Epithelial cell of prostate (primary cell): ENCODE data around the gene MICAL3.
A peak's percentile ranks its signal among the peaks of the same experiment; 100 is the strongest.

Source experiments
- DNase-seq: peaks from one replicate; pipeline ENCODE4 v3.0.0-alpha.2; 2011; ENCODE audit warnings: low read depth, low spot score
- H3K27ac ChIP-seq: fragments of 450-650 bp; 2 replicates; pipeline ENCODE4 v1.5.1; 2017; ENCODE audit warnings: mild to moderate bottlenecking

MICAL3 gene

DNA sequence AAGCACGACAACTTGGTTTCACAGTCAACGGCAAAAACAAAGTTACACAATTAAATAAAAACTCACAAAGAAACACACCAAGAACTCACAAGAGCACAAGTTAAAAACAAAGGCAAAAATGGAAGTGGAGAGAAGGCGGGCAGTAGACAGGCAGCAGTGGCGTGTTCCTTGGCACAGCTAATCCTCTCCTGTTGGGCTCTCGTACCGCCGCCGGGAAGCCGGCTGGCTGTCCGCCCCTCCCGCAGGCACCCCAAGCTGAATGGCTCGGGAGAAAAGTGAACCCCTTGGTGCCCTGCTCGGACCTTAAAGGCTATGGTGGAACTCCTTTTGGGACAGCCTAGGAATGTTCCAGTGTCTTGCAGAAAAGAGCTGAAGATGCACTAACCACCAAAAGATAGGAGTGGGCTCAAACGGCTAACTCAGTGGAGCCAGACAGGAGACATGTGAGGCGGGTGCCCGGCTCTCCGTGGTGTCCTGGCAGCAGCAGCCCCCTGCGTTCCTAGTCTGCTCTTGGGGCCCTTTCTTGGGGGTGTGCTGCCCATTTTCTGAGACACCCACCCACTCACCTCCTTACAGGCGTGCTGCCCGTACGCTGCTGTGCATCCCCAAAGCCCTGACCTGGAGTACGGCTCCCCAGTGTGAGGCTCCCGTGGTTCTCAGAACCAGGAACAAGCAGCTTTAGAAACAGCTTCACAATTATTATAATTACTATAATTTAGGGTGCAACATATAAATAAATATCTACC, 164.0 kb downstream of the MICAL3 start:
- DNase-seq, result no peak
- H3K27ac ChIP-seq, result no peak overlapping the region

DNA sequence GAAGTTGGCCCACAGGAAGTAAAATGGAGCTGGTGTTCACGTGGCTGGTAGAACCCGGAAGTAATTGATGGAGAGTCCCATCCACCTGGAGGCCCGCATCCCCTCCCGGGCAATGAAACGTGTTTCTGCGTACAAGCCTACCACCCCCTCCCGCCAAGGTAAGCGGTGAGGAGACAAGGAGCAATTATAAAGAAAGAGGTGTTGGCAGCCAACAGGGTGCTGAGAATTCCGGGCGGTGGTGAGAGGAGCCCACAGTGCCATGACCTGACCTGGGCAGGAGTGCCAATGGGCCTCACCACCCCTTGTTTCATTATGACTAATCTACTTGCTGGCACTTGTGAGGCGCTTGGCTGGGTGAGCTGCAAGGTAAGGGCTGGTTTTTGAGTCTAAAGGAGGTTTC, 166.3 kb downstream of the MICAL3 start:
- DNase-seq, result no peak
- no peak overlapping the region for H3K27ac ChIP-seq

DNA sequence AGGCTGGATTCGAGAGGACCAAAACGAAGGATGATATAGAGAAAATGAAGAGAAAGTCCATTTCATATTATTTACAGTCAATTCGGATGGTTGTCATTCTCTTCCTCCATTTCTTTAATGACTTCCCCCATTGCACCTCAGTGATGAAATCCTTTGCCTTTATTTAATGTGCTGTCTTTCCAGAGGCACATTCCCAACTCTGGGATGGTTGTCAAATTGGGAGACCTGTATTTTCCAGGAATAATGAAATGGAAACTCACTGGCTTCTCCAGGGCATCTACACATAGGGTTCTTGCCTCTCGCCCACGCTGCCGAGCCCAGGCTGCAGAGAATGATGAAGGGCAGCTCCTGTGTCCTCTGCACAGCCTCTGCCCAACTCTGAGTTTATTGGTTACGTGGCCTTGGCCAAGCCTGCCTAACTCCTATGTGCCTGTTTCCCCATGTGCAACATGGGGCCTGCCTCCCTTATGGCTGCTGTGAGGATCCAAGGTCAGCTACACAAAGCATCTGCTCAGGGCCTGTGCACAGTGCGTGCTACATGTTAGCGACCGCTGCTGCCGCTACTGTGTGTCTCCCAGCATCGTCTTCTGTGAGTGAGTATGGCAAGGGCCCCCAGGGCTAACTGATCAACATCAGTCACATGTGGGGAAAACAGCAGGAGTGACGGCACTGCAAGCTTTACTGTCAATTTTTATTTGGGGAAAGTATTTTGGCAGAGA, 168.6 kb downstream of the MICAL3 start:
- H3K27ac ChIP-seq, result no peak overlapping the region

DNA sequence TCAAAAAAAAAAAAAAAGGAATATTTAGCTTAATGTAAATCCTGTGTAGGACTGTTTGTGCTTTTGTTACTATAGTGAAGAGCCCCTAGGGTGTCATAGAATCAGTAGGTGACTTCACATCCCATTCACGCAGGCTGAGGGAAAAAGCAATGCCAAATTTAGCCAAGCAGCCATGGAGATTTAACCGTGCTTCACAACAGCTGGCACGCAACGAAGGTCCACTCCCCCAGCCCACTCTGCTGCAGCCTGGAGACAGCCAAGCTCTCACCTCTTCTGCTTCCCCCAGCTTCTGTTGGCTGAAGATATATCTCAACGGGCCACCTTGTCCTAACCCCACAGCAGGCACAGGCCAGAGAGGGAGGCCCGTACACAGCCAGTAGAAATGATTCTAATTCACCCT, 171.3 kb downstream of the MICAL3 start:
- H3K27ac ChIP-seq, result no peak overlapping the region

More for the DNA sequence above, 168.6 kb downstream of the MICAL3 start:
- no peak for DNase-seq

DNA sequence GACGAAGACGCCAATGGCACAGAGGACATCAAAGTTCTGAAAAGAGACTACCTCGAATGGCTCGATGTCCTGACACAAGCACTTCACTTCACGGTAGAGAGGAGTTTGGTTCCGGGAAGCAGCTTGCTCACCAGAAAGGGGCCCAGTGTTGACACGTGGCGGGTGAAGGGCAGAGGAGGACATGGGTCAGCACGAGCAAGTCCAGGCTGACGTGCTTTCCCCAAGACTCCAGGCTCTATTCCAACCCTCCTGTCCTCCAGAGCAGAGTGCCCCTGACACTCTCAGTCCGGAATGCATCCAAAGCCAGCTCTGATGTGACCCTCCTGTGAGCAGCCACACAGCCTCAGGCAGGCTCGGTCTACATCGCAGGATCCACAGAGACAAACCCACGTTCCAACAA, 172.6 kb downstream of the MICAL3 start:
- DNase-seq, result no peak
- H3K27ac ChIP-seq, result no peak overlapping the region

More for the DNA sequence above, 171.3 kb downstream of the MICAL3 start:
- no peak for DNase-seq

DNA sequence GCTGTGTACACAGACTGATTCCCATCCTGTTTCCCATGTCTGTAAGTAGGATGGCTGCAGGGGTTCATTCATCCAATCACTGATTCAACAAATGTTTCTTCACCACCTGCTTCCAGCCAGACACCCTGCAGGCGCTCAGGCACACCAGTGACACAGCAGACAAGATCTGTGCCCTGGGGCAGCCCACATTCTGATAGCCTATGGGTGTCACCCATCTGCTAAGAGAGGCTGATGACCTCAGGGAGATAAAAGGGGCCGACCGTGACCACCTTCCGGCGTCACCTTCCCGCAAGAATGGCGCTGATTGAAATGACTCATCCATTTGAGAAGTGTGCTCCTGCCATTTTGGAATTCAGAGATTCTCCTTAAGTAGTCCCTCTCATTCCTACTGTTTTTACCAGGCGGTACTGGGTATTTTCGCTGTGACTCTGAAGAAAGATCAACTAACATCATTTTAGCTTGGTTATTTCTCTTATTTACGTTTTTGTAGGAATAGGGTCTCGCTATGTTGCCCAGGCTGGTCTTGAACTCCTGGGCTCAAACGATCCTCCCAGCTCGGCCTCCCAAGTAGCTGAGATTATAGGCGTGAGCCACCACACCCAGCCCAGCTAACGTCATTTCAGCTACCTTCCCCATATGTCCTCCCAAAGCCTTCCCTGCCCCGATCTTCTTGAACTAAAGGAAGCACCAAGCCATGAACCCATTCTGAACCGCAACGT, 176.8 kb downstream of the MICAL3 start:
- DNase-seq, result no peak
- H3K27ac ChIP-seq, result no peak overlapping the region

DNA sequence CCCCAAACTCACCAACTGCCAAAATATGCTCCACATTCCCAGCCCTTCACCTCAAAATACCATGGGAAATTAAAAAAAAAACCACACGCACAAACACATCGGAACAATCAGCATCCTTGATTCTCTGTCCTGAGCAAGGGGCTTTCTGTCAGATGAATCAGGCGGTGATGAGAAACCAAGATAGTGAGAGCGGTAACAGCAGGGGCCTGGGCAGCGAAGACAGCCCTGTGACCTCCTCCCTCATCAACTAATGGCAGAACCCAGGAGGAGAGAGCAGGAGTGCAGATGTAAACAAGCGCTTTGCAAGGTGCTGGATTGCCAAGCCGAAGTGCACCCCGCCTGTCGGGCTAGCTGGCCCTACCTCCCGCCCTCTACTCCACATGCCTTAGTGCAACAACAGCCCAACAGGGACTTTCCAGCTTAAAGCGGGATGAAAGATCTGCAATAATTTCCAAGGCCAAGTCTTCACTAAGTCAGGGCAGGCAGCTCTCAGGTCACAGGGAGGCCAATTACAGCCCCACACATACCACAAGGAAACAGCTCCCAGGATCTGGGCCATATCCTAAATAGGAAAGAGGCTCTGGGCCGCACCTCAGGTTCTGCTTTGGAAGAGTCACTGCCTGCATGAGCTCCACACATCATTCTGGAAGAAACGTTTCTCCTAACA, 177.9 kb downstream of the MICAL3 start:
- DNase-seq, result no peak
- no peak overlapping the region for H3K27ac ChIP-seq

DNA sequence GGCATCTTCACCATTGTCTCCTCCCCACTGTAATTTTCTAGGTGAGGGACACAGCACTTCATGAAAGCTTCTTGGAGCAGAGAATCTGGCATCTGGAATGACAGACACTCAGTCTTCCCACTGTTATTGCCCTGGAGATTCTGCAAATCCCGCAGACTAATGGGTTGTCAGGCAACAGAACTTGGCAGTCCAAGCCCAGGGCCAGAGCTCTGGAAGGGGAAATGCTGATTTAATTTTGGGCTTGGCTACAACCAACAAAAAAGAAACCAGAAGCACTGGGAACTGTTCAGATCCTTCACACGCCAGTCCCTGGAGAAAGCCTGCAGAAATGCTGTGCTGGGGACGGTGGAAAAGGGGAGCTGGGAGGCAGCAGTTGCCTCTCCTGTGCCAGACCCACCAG, 178.6 kb downstream of the MICAL3 start:
- no peak overlapping the region for H3K27ac ChIP-seq
- DNase-seq, result no peak

DNA sequence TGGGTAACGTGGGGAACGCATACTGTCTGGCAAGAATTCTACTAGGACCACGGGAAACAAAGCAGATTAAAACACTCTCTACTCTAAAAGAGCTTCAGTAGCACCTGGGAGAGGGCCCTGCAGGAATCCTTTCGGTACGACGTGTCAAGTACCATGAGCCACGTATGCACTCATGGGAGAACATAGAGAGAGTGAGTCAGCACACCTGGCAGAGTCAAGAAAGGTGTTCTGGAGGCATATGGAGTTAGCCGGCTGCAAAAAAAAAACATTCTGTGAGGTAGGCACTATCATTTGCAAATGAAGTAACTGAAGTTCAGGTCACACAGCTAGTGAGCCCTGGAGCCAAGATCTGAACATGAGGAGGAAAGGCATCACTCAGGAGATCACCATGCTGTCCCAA, 179.0 kb downstream of the MICAL3 start:
- H3K27ac ChIP-seq, result no peak overlapping the region
- peak; percentile 88 for DNase-seq

DNA sequence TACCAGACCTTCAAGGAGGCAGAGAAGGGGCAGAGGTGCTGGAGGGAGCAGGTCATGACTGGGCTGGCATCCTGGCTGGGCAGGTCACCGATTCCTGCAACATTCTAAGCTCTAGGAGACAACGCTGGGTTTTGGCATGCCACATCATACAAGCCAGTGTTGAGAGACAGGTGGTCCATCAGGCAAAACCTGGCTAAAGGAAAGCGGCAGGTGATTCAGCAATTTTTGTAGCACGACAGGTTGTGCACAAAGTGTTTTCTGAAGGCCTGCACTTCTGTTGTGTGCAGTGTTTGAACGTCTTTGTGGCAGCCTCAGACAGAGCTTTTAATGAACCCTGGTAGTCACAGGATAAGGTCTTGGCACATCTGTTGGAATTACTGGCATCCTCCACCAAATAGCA, 180.2 kb downstream of the MICAL3 start:
- H3K27ac ChIP-seq, result no peak overlapping the region
- DNase-seq, result no peak

DNA sequence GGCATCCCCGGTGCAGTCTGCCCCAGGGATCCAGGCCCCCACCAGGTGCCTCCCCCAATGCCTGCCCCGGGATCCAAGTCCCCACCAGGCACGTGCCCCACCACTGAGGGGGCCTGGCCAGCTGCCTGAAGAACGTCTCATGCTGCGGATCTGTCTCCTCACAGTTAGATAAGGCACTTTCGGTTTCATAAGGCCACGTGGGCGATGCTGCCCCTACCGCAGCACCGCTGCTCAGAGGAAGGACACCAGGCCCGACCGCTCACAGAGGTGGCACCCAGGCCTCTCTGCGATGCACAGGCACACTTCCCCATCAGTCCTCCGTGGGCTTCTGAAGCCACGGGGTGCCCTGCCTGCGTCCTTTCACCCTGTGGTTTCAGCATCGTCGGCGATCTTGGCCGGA, 182.0 kb downstream of the MICAL3 start:
- H3K27ac ChIP-seq, result no peak overlapping the region
- DNase-seq, result no peak

DNA sequence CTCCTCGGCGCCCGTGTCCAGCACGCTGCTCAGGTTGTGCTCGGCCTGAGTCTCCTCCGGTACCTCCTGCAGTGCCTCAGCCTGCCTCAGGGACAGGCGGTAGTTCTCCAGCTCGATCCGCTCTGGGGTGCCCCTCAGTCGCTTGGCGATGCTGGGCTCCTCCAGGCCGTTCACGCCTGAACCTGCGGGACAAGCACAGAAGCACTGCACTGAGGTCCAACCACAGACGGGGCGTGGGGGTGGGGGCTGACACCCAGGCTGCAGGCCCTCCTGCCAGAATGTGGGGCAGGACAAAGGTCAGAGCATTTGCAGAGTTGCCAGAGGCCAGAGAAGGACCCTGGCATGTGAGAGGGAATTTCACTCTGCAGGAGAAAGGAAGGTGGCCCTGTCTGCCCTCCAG, 182.5 kb downstream of the MICAL3 start:
- H3K27ac ChIP-seq, result no peak overlapping the region
- no peak for DNase-seq

DNA sequence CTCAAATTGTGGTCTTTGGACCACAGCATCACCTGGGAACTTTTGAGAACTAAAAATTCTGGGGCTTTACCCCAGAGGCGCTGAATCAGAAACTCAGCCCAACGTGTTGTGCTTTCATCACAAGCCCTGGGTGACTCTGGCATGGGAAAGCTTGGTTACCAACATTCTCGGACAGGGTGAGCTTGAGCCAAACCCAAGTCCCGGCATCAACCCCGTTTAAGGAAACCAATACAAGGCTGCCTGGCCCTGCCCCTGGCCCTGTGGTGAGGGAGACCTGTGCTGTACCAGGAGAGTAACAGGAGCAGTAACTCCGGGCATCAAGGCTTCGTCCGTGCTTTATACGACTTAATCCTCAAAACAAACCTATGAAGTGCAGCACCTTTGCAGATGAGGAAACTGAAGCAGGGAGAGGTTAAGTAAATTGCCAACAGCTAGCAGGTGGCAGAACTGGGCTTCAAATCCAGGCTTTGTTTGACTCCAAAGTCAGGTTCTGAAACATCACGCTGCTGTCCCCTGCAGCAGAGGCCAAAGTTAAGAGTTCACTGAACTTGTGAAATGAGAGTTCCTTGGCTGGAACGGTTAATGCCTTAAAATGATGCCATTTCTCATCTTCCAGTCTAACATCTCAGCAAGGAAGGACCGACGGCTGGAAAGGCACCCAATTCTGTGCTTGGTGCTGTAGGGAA, 186.0 kb downstream of the MICAL3 start:
- no peak for DNase-seq
- no peak overlapping the region for H3K27ac ChIP-seq

DNA sequence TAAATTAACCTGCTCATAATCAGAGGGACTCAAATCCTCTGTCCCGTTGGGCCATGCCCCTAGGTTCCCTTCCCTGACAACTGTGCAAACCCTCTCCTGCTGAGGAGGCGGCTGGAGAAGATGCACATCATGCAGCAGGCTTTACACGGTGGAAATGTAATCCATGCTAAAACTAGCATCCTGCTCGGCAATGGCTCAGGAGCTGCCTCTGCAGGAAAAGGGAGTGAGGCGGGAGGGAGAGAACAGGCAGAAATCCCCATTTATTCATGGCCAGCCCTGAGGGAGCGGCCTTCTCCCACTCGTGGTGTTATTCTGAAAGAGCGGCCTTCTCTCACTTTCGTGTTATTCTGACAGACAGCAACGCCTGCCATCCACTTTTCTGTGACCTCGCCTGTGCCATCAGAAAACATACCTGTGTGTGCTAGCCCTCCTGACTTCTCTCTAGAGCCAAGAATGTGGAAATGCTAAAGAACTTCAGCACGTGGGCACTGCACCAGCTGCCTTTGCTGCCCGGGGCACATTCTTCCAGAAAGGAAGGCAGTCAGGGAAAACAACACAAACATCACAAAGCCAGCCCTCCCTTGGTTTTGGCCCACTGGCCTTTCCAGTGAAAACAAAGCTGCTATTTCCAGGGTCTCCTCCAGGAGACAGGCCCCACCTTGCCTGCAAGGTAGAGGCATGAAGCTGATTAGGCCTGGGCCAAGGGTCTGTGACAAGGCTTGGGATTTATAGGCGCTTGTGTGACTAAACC, 187.2 kb downstream of the MICAL3 start:
- no peak overlapping the region for H3K27ac ChIP-seq
- no peak for DNase-seq

DNA sequence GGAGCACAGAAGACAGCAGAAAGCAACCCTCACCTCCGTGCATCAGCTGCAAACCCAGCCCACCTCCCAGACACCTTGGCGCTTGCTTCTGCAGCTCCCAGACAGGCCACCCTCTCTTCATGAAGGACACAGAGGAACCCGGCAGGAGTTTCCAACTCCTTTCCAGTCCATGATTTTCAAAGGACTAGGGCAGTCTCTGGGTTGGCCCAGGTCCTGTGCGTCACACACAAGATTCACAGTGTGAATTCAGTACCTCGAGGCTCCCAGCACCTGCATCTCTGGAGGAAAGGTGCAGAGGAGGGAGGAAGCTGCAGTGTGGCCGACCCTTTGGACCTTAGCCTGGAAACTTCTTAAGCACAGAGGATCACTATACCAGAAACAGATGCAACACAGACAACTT, 189.1 kb downstream of the MICAL3 start:
- DNase-seq, result no peak
- no peak overlapping the region for H3K27ac ChIP-seq

DNA sequence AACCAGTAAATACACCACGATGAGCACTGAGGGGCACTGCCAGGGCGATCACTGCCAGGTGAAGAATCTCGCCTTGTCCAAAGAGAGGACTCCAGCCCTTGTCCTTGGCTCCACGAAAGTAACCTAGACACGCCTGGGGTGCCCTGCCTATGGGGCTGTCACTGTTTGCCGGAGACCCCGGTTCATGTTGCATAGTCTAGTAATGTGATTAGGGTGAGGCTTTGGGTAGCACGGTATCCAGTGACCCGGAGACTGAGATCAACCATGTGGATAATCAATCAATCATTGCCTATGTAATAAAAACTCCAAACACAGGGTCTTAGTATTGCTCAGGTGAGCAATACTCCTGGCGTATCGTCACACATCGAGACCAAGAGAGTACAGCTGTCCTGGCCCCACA, 190.9 kb downstream of the MICAL3 start:
- H3K27ac ChIP-seq, result no peak overlapping the region
- DNase-seq, result no peak

DNA sequence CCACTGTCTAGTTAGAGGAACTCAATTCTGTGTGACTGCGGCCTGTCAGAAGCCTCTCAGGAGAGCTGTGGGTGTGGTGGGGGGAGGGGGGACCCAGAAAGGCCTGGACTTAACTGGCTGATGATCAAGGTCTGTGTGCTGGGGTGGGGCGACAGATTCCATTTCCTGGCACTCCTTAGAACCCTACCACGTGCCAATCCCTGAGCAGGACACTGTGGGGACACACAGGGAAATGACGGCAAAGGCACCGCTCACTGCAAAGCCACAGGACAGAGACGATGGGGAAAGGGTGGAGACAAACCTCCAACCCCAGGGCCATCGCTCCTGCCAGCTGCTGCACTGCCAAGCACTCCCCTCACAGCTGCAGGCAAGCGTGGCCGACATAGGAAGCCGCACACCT, 191.7 kb downstream of the MICAL3 start:
- no peak for DNase-seq
- no peak overlapping the region for H3K27ac ChIP-seq

DNA sequence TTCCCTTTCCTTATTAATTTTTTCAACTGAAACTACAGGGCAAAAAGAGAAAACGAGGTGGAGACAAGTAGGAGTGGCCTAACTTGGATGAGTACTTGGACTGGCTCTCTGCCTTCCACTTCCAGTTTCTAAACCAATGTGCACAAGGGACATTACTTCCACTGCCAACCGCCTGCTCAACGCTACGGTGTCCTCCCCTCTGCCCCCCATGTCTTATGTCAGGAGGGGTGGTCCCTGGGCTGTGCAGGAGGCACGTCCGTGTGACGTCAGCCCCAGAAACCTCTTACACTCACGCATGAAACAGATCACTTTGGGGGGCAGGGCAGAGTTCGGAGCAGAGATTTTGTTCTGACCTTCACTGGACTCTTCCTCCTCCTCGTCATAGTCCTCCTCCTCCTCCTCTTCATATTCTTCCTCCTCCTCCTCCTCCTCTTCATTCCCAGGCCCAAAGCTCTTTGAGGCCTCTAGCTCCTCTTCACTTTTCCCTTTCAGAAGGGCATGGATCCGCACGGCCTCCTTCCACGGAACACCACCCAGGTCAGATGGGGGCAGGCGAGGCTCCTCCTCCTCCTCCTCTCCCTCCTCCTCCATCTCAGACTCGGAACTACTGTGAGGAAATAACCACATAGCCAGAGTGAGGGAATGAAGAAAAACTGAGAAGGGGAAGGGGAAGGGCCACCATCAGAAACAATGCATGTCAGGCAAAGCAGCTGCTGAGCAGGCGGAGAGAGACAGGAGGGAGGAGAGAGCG, 192.7 kb downstream of the MICAL3 start:
- DNase-seq, result no peak
- no peak overlapping the region for H3K27ac ChIP-seq
